Ovary (tissue), 9 donors: Measurements from ENCODE around the gene UQCR11. TPM values are rescaled to one million over a fixed set of nuclear protein-coding genes. Genes with fewer than 3 reads are reported as not detected.

Experiments
- DNase-seq, 5 donors: peaks; one replicate each; pipeline ENCODE4 v3.0.0-alpha.2; 2019 to 2020
- H3K27ac ChIP-seq, 2 donors: fragments of 200-600 bp; one replicate each; pipeline versions ENCODE4 v1.5.1 to v1.8.0; 2019 to 2022
- H3K27me3 ChIP-seq: fragments of 200-600 bp; one replicate; pipeline ENCODE4 v1.8.0; 2022
- H3K36me3 ChIP-seq: fragments of 200-600 bp; sonication (generic); one replicate; pipeline ENCODE4 v1.5.1; 2019
- H3K4me1 ChIP-seq: one replicate; pipeline ENCODE4 v1.8.1; 2013; ENCODE audit warnings: mild to moderate bottlenecking, moderate library complexity; ENCODE audit not compliant: insufficient read depth
- H3K4me3 ChIP-seq: fragments of 200-600 bp; sonication (generic); one replicate; pipeline ENCODE4 v1.5.1; 2017
- H3K9me3 ChIP-seq, 2 donors: fragments of 200-600 bp in 1 of 2; sonication (generic) in 1 of 2; one replicate each; pipeline versions ENCODE4 v1.5.1 to v1.8.1; 2013 to 2019; ENCODE audit warnings: mild to moderate bottlenecking in 1 of 2, moderate library complexity in 1 of 2
- EP300 ChIP-seq: sonication (generic); formaldehyde crosslinking; IDR thresholded peaks from one replicate; pipeline ENCODE4 v1.6.1; 2017; ENCODE audit warnings: antibody characterized with exemption
- POLR2A ChIP-seq: fragments of 450-650 bp; IDR thresholded peaks from one replicate; pipeline ENCODE4 v1.6.1; 2017; ENCODE audit warnings: antibody characterized with exemption, mild to moderate bottlenecking, moderate library complexity
- WGBS, 3 donors: extraction: QIAGEN DNeasy Blood & Tissue Kit in 1 of 3; methylation state at CpG; one replicate each; pipeline versions ENCODE4 v1.1.5 to v1.1.7; 2013 to 2017; 5-methylcytosine and 5-hydroxymethylcytosine counted together
- intact Hi-C, 4 donors: fragments of 100-400 bp; cut with DNase I; formaldehyde crosslinking; loops; one replicate each; pipeline versions ENCODE4 v1.11.0 to v1.15.1; 2022 to 2023
- polyA plus RNA-seq, 2 donors: library from polyadenylated mRNA; stranded (reverse); fragments of 200-250 nt in 1 of 2; fragments of 350-450 nt in 1 of 2; fragmentation: Illumina TruSeq in 1 of 2; extraction: RNeasy Lipid Tissue Mini Kit (QIAGEN cat#74804) in 1 of 2; gene quantifications; one replicate each; pipeline ENCODE4 v1.2.3, GENCODE V29; 2013 to 2014
- total RNA-seq, 7 donors: library from RNA; depleted of rRNA in 2 of 7; stranded (reverse); fragments of >200 nt in 2 of 7; fragmentation: NEBNext Ultra II Directional in 3 of 7; extraction: Animal tissue kit (Norgen Biotek cat#: 25700) in 3 of 7; gene quantifications; one replicate each; pipeline versions ENCODE4 v1.1.0 to v1.2.4, GENCODE V29; 2016 to 2023
- TF ChIP-seq, protein P1 (sequence below), 3 donors: fragments of 450-650 bp in 2 of 3; fragments of 200-600 bp in 1 of 3; IDR thresholded peaks; one replicate each; pipeline versions ENCODE4 v1.5.1 to v1.8.0; 2016 to 2022; ENCODE audit warnings: antibody characterized with exemption in 3 of 3, mild to moderate bottlenecking in 1 of 3
- donor health status: DM: no; HTN: no; CAD: no; lungs with moderate emphysema.
- donor health status: DM: no; HTN: no; CAD: no.
- donor health status: Bipolar disorder and iron deficiency.
- donor health status: DM: yes; HTN: yes; CAD: no.
- donor health status: DM: no; HTN: no; CAD: no.
- donor health status: DM: yes; HTN: yes; CAD: no.

Gene UQCR11
- total and polyA plus RNA-seq, 9 donors: 39.5 to 132 (median 92.9) TPM

DNA sequence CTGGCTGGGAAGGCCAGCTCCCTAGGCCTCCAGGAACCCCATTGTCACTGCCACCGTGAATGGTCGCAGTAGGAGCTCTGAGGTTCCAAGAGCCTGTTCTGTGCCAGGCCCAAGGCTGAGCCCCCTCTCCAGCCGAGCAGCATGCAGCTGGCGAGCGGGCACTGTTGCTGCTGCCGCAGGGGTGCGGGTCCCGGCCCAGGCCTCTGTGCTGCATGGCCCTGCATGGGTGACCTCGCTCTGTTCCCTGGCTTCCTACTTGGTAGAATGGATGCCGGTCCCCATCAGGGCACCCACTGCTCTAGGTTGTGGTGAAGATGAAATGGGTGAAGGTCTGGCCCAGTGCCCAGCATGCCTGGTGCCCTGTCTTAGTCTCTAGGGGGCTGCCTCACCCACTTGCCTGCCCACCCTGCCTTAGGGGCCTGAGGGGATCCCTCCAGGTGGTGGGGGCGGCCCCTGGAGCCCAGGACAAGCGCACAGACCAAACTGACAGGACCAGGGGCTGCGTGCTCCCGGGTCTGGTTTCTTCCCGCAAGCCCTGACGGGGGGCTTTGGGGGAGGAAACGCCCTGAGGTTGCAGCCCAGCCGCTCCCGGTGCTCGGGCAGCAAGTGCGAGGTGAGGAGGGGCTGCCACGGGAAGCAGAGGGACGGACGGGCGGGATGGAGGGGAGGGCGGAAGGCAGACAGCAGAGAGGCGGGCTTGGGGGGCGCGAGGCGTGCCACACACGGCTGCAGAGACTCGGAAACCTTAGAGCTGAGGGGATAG, 8.7 kb upstream of the UQCR11 start:
- TF ChIP-seq POLR2A (no peak), EP300 (no peak)
- TF ChIP-seq, protein P1, sequence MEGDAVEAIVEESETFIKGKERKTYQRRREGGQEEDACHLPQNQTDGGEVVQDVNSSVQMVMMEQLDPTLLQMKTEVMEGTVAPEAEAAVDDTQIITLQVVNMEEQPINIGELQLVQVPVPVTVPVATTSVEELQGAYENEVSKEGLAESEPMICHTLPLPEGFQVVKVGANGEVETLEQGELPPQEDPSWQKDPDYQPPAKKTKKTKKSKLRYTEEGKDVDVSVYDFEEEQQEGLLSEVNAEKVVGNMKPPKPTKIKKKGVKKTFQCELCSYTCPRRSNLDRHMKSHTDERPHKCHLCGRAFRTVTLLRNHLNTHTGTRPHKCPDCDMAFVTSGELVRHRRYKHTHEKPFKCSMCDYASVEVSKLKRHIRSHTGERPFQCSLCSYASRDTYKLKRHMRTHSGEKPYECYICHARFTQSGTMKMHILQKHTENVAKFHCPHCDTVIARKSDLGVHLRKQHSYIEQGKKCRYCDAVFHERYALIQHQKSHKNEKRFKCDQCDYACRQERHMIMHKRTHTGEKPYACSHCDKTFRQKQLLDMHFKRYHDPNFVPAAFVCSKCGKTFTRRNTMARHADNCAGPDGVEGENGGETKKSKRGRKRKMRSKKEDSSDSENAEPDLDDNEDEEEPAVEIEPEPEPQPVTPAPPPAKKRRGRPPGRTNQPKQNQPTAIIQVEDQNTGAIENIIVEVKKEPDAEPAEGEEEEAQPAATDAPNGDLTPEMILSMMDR (IDR thresholded peaks at IDR 0.05): no peak
- Histone ChIP-seq H3K27me3 (no peaks in the 10 kb centered on the region), H3K9me3 (no peaks in the 10 kb centered on the region), H3K27ac (no peak overlapping the region), H3K4me3 (no peak overlapping the region), H3K36me3 (no peaks in the 10 kb centered on the region), H3K4me1 (no peaks in the 10 kb centered on the region)
- no peak for DNase-seq
- 85 to 87% (median 86%) methylated on average over 30 to 32 of the region's 32 CpGs for WGBS, 3 donors
- intact Hi-C loops: no loop called here

GRCh38 chr19:1613146-1613545, 7.9 kb upstream of the UQCR11 start:
- no peak for DNase-seq
- Histone ChIP-seq H3K27me3 (no peaks in the 10 kb centered on the region), H3K27ac (no peak overlapping the region), H3K36me3 (no peaks in the 10 kb centered on the region), H3K4me3 (no peak overlapping the region), H3K9me3 (no peaks in the 10 kb centered on the region), H3K4me1 (no peaks in the 10 kb centered on the region)
- intact Hi-C loops: no loop called here
- no peak for TF ChIP-seq POLR2A
- TF ChIP-seq EP300: no peak
- TF ChIP-seq, protein P1 (IDR thresholded peaks at IDR 0.05): no peak
- WGBS, 3 donors: 72 to 82% (median 76%) methylated on average over 9 of the region's 9 CpGs

GRCh38 chr19:1612114-1613086, 7.1 kb upstream of the UQCR11 start:
- intact Hi-C loops: no loop called here
- Histone ChIP-seq H3K27ac (no peak overlapping the region), H3K4me3 (no peak overlapping the region), H3K9me3 (no peaks in the 10 kb centered on the region), H3K4me1 (no peaks in the 10 kb centered on the region), H3K27me3 (no peaks in the 10 kb centered on the region), H3K36me3 (no peaks in the 10 kb centered on the region)
- DNase-seq: no peak
- 85 to 87% (median 86%) methylated on average over 39 of the region's 39 CpGs for WGBS, 3 donors
- no peak for TF ChIP-seq POLR2A
- TF ChIP-seq, protein P1 (IDR thresholded peaks at IDR 0.05): no peak
- no peak for TF ChIP-seq EP300

DNA sequence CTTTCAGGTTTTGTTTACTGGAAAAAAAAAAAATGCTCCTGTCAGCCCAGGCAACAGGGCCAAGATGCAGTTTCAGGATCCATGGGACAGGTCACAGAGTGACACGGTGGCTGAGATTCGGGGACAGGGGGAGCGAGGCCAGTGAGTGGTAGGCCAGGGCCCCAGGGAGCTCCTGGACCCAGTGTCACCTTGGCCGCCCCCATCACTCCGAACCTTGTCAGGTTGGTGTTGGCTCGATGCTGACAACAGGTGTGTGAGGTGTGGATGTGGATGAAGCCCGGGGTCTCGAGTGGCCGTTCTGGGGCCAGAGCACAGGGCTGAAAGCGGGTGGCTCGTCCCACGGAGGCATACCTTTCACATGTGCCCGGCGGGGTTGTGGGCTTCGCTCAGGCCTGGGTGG, 6.1 kb upstream of the UQCR11 start:
- Histone ChIP-seq H3K9me3 (no peaks in the 10 kb centered on the region), H3K4me3 (no peak overlapping the region), H3K27me3 (no peaks in the 10 kb centered on the region), H3K4me1 (peaks cover under 1% of the 10 kb centered on the region), H3K36me3 (no peaks in the 10 kb centered on the region), H3K27ac (no peak overlapping the region)
- intact Hi-C loops: no loop called here
- TF ChIP-seq POLR2A: no peak
- TF ChIP-seq EP300: no peak
- TF ChIP-seq, protein P1 (IDR thresholded peaks at IDR 0.05): no peak
- DNase-seq: no peak
- 87 to 90% (median 90%) methylated on average over 15 of the region's 15 CpGs for WGBS, 3 donors
